Naive thymus-derived CD4-positive, alpha-beta T cell (primary cell): Measurements from ENCODE around the gene UGGT1. TPM values are rescaled to one million over a fixed set of nuclear protein-coding genes. Genes with fewer than 3 reads are reported as not detected.

Experiments
- ATAC-seq: fragments of 150-1000 bp; cut with Tn5 transposase; 2 replicates; pipeline ENCODE4 v1.10.0; 2021; ENCODE audit warnings: mild to moderate bottlenecking, moderate library complexity
- CTCF ChIA-PET: fragments of 350-600 bp; sonication (Branson Sonifier 250); formaldehyde crosslinking; loops from one replicate; lab custom pipeline; 2021; ENCODE audit warnings: antibody characterized with exemption; lab: Charles Lee
- POLR2A ChIA-PET: fragments of 350-600 bp; sonication (Branson Sonifier 250); formaldehyde crosslinking; loops from one replicate; lab custom pipeline; 2021; ENCODE audit warnings: antibody characterized with exemption, inconsistent platforms; lab: Charles Lee
- DNase-seq, 9 donors: peaks; one replicate each; pipeline versions ENCODE4 v3.0.0 to v3.0.0-alpha.2; 2020 to 2022; ENCODE audit warnings: mixed read lengths in 1 of 9
- H3K27ac ChIP-seq: one replicate; pipeline ENCODE4 v1.7.0; 2013; ENCODE audit warnings: mild to moderate bottlenecking, low read depth, low read length, moderate library complexity
- H3K27me3 ChIP-seq, 2 donors: one replicate each; pipeline ENCODE4 v1.7.0; 2013; ENCODE audit warnings: low read length in 2 of 2, mild to moderate bottlenecking in 2 of 2, moderate library complexity in 2 of 2; ENCODE audit not compliant: control insufficient read depth in 2 of 2, insufficient read depth in 2 of 2
- H3K36me3 ChIP-seq, 3 experiments: 1 replicate in 2 of 3; 2 replicates in 1 of 3; pipeline ENCODE4 v1.7.0; 2013; ENCODE audit warnings: low read length in 3 of 3, mild to moderate bottlenecking in 3 of 3, moderate library complexity in 1 of 3; ENCODE audit not compliant: insufficient read depth in 3 of 3, control insufficient read depth in 2 of 3
- H3K4me1 ChIP-seq, 2 donors: one replicate each; pipeline ENCODE4 v1.7.0; 2013; ENCODE audit warnings: low read length in 2 of 2, mild to moderate bottlenecking in 2 of 2, moderate library complexity in 1 of 2; ENCODE audit not compliant: control insufficient read depth in 2 of 2, insufficient read depth in 2 of 2
- H3K4me3 ChIP-seq: 2 replicates; pipeline ENCODE4 v1.7.0; 2013; ENCODE audit warnings: mild to moderate bottlenecking, low read length
- H3K9me3 ChIP-seq, 3 experiments: 1 replicate in 2 of 3; 2 replicates in 1 of 3; pipeline ENCODE4 v1.7.0; 2013; ENCODE audit warnings: low read length in 3 of 3; ENCODE audit not compliant: control insufficient read depth in 2 of 3
- H3K27ac Mint-ChIP-seq, 9 donors: one replicate each; pipeline ENCODE4 v1.8.0; 2020 to 2022; ENCODE audit warnings: mixed read lengths in 9 of 9, mild to moderate bottlenecking in 8 of 9, moderate library complexity in 5 of 9, inconsistent platforms in 2 of 9
- H3K27me3 Mint-ChIP-seq, 5 donors: one replicate each; pipeline ENCODE4 v1.8.0; 2021 to 2022; ENCODE audit warnings: mixed read lengths in 5 of 5, mild to moderate bottlenecking in 1 of 5
- H3K36me3 Mint-ChIP-seq, 5 donors: one replicate each; pipeline ENCODE4 v1.8.0; 2020 to 2022; ENCODE audit warnings: mixed read lengths in 5 of 5, mild to moderate bottlenecking in 3 of 5, inconsistent platforms in 1 of 5
- H3K4me1 Mint-ChIP-seq, 7 donors: one replicate each; pipeline ENCODE4 v1.8.0; 2020 to 2022; ENCODE audit warnings: mixed read lengths in 7 of 7, mild to moderate bottlenecking in 3 of 7, inconsistent platforms in 1 of 7
- H3K4me3 Mint-ChIP-seq, 10 donors: one replicate each; pipeline ENCODE4 v1.8.0; 2020 to 2022; ENCODE audit warnings: mild to moderate bottlenecking in 10 of 10, mixed read lengths in 10 of 10, moderate library complexity in 6 of 10, inconsistent platforms in 2 of 10
- H3K9me3 Mint-ChIP-seq, 11 donors: one replicate each; pipeline ENCODE4 v1.8.0; 2020 to 2022; ENCODE audit warnings: mixed read lengths in 11 of 11, mild to moderate bottlenecking in 4 of 11, inconsistent platforms in 1 of 11, moderate library complexity in 1 of 11
- intact Hi-C, 2 donors: fragments of 100-400 bp; cut with micrococcal nuclease; formaldehyde crosslinking; loops; one replicate each; pipeline ENCODE4 v1.15.1; 2023
- polyA plus RNA-seq, 2 donors: library from polyadenylated mRNA; unstranded; fragments of 300-500 nt; fragmentation: Illumina TruSeq; gene quantifications; one replicate each; pipeline ENCODE4 v1.2.3, GENCODE V29; 2021
- total RNA-seq, 6 experiments: library from RNA in 5 of 6; stranded (reverse) in 5 of 6; gene quantifications; 1 replicate in 5 of 6; 2 replicates in 1 of 6; pipeline ENCODE4 v1.2.3 and lab custom pipeline; 2021 to 2026

The UGGT1 gene
- total and polyA plus RNA-seq, 7 experiments from 2014 or later = 11.6 to 75.6 (median 42.7) TPM

GRCh38 chr2:128156812-128157211, 65.8 kb downstream of the UGGT1 start:
- POLR2A ChIA-PET = no interaction called here
- CTCF ChIA-PET = no interaction called here
- H3K36me3 Mint-ChIP-seq = peaks cover 12 to 55% (median 35%) of the 10 kb centered on the region in 5 donors
- Histone ChIP-seq H3K27ac (no peak overlapping the region), H3K36me3 (peaks cover 26 to 89% (median 27%) of the 10 kb centered on the region in 3 experiments), H3K27me3 (no peaks in the 10 kb centered on the region), H3K9me3 (no peaks in the 10 kb centered on the region), H3K4me3 (no peak overlapping the region), H3K4me1 (no peaks in the 10 kb centered on the region)
- H3K4me1 Mint-ChIP-seq = peaks cover 0 to 2% (median 0%) of the 10 kb centered on the region in 7 donors
- H3K4me3 Mint-ChIP-seq = no peak overlapping the region
- ATAC-seq (no peak), DNase-seq (no peak)
- no peaks in the 10 kb centered on the region for H3K9me3 Mint-ChIP-seq
- intact Hi-C loops = no loop called here
- H3K27me3 Mint-ChIP-seq = no peaks in the 10 kb centered on the region
- H3K27ac Mint-ChIP-seq = peak overlapping the region in 1 of 9 donors; percentile 60

GRCh38 chr2:128157644-128158043, 66.6 kb downstream of the UGGT1 start:
- no peak for ATAC-seq
- Mint-ChIP-seq H3K27me3 (no peaks in the 10 kb centered on the region), H3K4me3 (no peak overlapping the region), H3K27ac (no peak overlapping the region), H3K36me3 (peaks cover 13 to 58% (median 32%) of the 10 kb centered on the region in 5 donors), H3K4me1 (peaks cover 0 to 3% (median 0%) of the 10 kb centered on the region in 7 donors), H3K9me3 (no peaks in the 10 kb centered on the region)
- H3K27ac ChIP-seq = no peak overlapping the region
- no peak overlapping the region for H3K4me3 ChIP-seq
- intact Hi-C loops = no loop called here
- ChIA-PET POLR2A (no interaction called here), CTCF (no interaction called here)
- H3K36me3 ChIP-seq = peaks cover 26 to 89% (median 27%) of the 10 kb centered on the region in 3 experiments
- DNase-seq = no peak
- no peaks in the 10 kb centered on the region for H3K27me3 ChIP-seq
- no peaks in the 10 kb centered on the region for H3K9me3 ChIP-seq
- H3K4me1 ChIP-seq = no peaks in the 10 kb centered on the region

- no peak for DNase-seq
- ChIA-PET CTCF (no interaction called here), POLR2A (no interaction called here)
- Histone ChIP-seq H3K27ac (no peak overlapping the region), H3K4me1 (no peaks in the 10 kb centered on the region), H3K9me3 (no peaks in the 10 kb centered on the region), H3K4me3 (no peak overlapping the region), H3K27me3 (no peaks in the 10 kb centered on the region), H3K36me3 (peaks cover 26 to 88% (median 27%) of the 10 kb centered on the region in 3 experiments)
- Mint-ChIP-seq H3K4me1 (peaks cover 0 to 3% (median 0%) of the 10 kb centered on the region in 7 donors), H3K27me3 (no peaks in the 10 kb centered on the region), H3K4me3 (no peak overlapping the region), H3K27ac (no peak overlapping the region), H3K9me3 (no peaks in the 10 kb centered on the region), H3K36me3 (peaks cover 13 to 58% (median 32%) of the 10 kb centered on the region in 5 donors)
- intact Hi-C loops = no loop called here
- no peak for ATAC-seq
These were observed 67.2 kb downstream of the UGGT1 start for GRCh38 chr2:128158176-128158575.

- H3K4me1 ChIP-seq = no peaks in the 10 kb centered on the region
- H3K27ac Mint-ChIP-seq = no peak overlapping the region
- no peaks in the 10 kb centered on the region for H3K27me3 Mint-ChIP-seq
- CTCF ChIA-PET = no interaction called here
- peaks cover 20 to 82% (median 22%) of the 10 kb centered on the region in 3 experiments for H3K36me3 ChIP-seq
- H3K9me3 Mint-ChIP-seq = no peaks in the 10 kb centered on the region
- ATAC-seq = no peak
- H3K4me3 Mint-ChIP-seq = no peak overlapping the region
- H3K4me1 Mint-ChIP-seq = peaks cover 0 to 3% (median 0%) of the 10 kb centered on the region in 7 donors
- no peak for DNase-seq
- intact Hi-C loops = no loop called here
- peaks cover 10 to 51% (median 25%) of the 10 kb centered on the region in 5 donors for H3K36me3 Mint-ChIP-seq
- no peak overlapping the region for H3K27ac ChIP-seq
- no peaks in the 10 kb centered on the region for H3K9me3 ChIP-seq
- no peak overlapping the region for H3K4me3 ChIP-seq
- POLR2A ChIA-PET = no interaction called here
- no peaks in the 10 kb centered on the region for H3K27me3 ChIP-seq
These were observed 68.4 kb downstream of the UGGT1 start for GRCh38 chr2:128159437-128159836.

GRCh38 chr2:128160616-128161275, 69.7 kb downstream of the UGGT1 start:
- intact Hi-C loops = no loop called here
- ATAC-seq (no peak), DNase-seq (no peak)
- POLR2A ChIA-PET = interaction anchor here (0.6 to 1.0 kb wide), 3 partner anchors 10 to 309 kb away, joined by 3 read pairs; partner anchors contain the start of gene UGGT1
- H3K9me3 Mint-ChIP-seq = no peaks in the 10 kb centered on the region
- H3K9me3 ChIP-seq = no peaks in the 10 kb centered on the region
- H3K36me3 Mint-ChIP-seq = peaks cover 10 to 55% (median 27%) of the 10 kb centered on the region in 5 donors
- H3K27ac Mint-ChIP-seq = no peak overlapping the region
- H3K27me3 Mint-ChIP-seq = no peaks in the 10 kb centered on the region
- no peak overlapping the region for H3K4me3 ChIP-seq
- H3K27me3 ChIP-seq = no peaks in the 10 kb centered on the region
- H3K4me1 Mint-ChIP-seq = peaks cover 0 to 3% (median 0%) of the 10 kb centered on the region in 7 donors
- H3K4me3 Mint-ChIP-seq = no peak overlapping the region
- H3K36me3 ChIP-seq = peaks cover 13 to 84% (median 17%) of the 10 kb centered on the region in 3 experiments
- no peak overlapping the region for H3K27ac ChIP-seq
- CTCF ChIA-PET = no interaction called here
- H3K4me1 ChIP-seq = no peaks in the 10 kb centered on the region

GRCh38 chr2:128162266-128162665, 71.3 kb downstream of the UGGT1 start:
- Histone ChIP-seq H3K4me1 (no peaks in the 10 kb centered on the region), H3K4me3 (no peak overlapping the region), H3K36me3 (peaks cover 7 to 83% (median 12%) of the 10 kb centered on the region in 3 experiments), H3K27ac (no peak overlapping the region), H3K27me3 (no peaks in the 10 kb centered on the region), H3K9me3 (no peaks in the 10 kb centered on the region)
- ATAC-seq = peak; percentile 71
- no peaks in the 10 kb centered on the region for H3K27me3 Mint-ChIP-seq
- no peak overlapping the region for H3K4me3 Mint-ChIP-seq
- H3K36me3 Mint-ChIP-seq = peaks cover 14 to 59% (median 32%) of the 10 kb centered on the region in 5 donors
- H3K9me3 Mint-ChIP-seq = no peaks in the 10 kb centered on the region
- intact Hi-C loops = no loop called here
- POLR2A ChIA-PET = interaction anchor here (0.7 kb wide), 1 partner anchor 54 kb away, joined by 3 read pairs; no protein-coding TSS in a partner anchor
- no peak overlapping the region for H3K27ac Mint-ChIP-seq
- peaks cover 0 to 7% (median 3%) of the 10 kb centered on the region in 7 donors for H3K4me1 Mint-ChIP-seq
- CTCF ChIA-PET = no interaction called here
- no peak for DNase-seq
